Astrocyte (in vitro differentiated cells and primary cell): ENCODE measurements around the gene CHURC1.

Experiments
- CTCF ChIP-seq: IDR thresholded peaks from 2 replicates; pipeline ENCODE4 v1.5.1; 2011; ENCODE audit warnings: low read depth, mild to moderate bottlenecking, inconsistent platforms, low read length, moderate library complexity; ENCODE audit not compliant: insufficient read depth
- EZH2 ChIP-seq: IDR thresholded peaks from 2 replicates; pipeline ENCODE4 v1.6.1; 2012; ENCODE audit warnings: mild to moderate bottlenecking, low read length, inconsistent platforms; ENCODE audit not compliant: insufficient read depth

DNA sequence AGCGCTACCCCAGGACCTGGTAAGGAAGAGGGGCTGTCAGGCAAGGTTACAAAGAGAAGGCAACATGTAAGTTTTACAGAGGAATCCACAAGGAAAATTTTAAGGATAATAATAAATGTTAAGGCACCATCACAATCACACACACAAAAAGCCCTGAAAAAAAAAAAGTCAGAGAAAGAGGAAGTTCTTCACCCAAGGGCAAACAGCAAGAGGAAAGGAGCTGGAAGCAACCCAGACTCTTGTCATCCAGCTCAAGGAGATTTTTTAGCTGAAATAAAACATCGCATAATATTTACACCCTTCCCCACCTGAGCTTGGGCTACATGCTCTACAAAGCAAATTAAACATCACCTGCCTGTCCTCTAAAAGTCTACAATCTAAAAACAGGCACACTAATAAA is 44.1 kb upstream of the CHURC1 start:
- TF ChIP-seq CTCF (no peak), EZH2 (no peak)
